HG03469 (cell line): ENCODE data around the gene PPP2R3B.
"Not testable (repeated sequence)": the region's sequence is repeated elsewhere in the genome, so short reads cannot be mapped to it uniquely, and the experiment has no call there.

Experiments
- ATAC-seq: cut with Tn5 transposase; IDR thresholded peaks from one replicate; pipeline ENCODE4 v1.9.1; 2021; ENCODE audit warnings: mild to moderate bottlenecking, moderate library complexity, moderate number of reproducible peaks; ENCODE audit not compliant: unreplicated experiment

The PPP2R3B gene

GRCh38 chrX:308821-309520 is 77.7 kb downstream of the PPP2R3B start:
- ATAC-seq = no peak

GRCh38 chrX:307261-308111 is 79.2 kb downstream of the PPP2R3B start:
- no peak for ATAC-seq

- not testable (repeated sequence) for ATAC-seq
These were observed 80.0 kb downstream of the PPP2R3B start for GRCh38 chrX:306614-307251.

- not testable (repeated sequence) for ATAC-seq
These were observed 80.7 kb downstream of the PPP2R3B start for GRCh38 chrX:305781-306613.

- ATAC-seq = no peak
These were observed 83.7 kb downstream of the PPP2R3B start for GRCh38 chrX:302975-303374.

GRCh38 chrX:300334-300733 is 86.4 kb downstream of the PPP2R3B start:
- no peak for ATAC-seq

GRCh38 chrX:298993-299392 is 87.7 kb downstream of the PPP2R3B start:
- no peak for ATAC-seq

GRCh38 chrX:295136-295535 is 91.6 kb downstream of the PPP2R3B start:
- ATAC-seq = no peak

- ATAC-seq = no peak
These were observed 93.5 kb downstream of the PPP2R3B start for GRCh38 chrX:292900-293897.

GRCh38 chrX:291411-291901 is 95.3 kb downstream of the PPP2R3B start:
- ATAC-seq = no peak

GRCh38 chrX:290476-291166 is 96.1 kb downstream of the PPP2R3B start:
- no peak for ATAC-seq

GRCh38 chrX:288561-288991 is 98.1 kb downstream of the PPP2R3B start:
- ATAC-seq = no peak

GRCh38 chrX:287670-288069 is 99.0 kb downstream of the PPP2R3B start:
- no peak for ATAC-seq

GRCh38 chrX:285076-285677 is 101.5 kb downstream of the PPP2R3B start:
- ATAC-seq = no peak
